IMR-90 (cell line): Measurements from ENCODE around the gene SLC15A3. TPM values are rescaled to one million over a fixed set of nuclear protein-coding genes. Genes with fewer than 3 reads are reported as not detected.

Experiments
- ATAC-seq: fragments of 200-7000 bp; cut with Tn5 transposase; 2 replicates; pipeline ENCODE4 v1.9.1; 2020; ENCODE audit warnings: low read depth, mild to moderate bottlenecking, moderate library complexity
- BruUV-seq: library from RNA; stranded (reverse); fragments of 400-500 nt; replicated peaks from 2 replicates; lab custom pipeline; 2021; lab: Mats Ljungman, UMichigan
- CTCF ChIA-PET: fragments of 300-600 bp; formaldehyde crosslinking; extraction: SDS; loops from one replicate; lab custom pipeline; 2021; ENCODE audit warnings: antibody characterized with exemption; lab: Yijun Ruan, JAX
- POLR2A ChIA-PET: fragments of 300-600 bp; sonication (Branson Sonifier 250); formaldehyde crosslinking; loops from one replicate; lab custom pipeline; 2022; ENCODE audit warnings: antibody characterized with exemption; ENCODE audit not compliant: unreplicated experiment; lab: Charles Lee
- DNase-seq: peaks from one replicate; pipeline ENCODE4 v3.0.0; 2013
- H2AFZ ChIP-seq: replicated peaks from 2 replicates; pipeline ENCODE3; 2013; ENCODE audit warnings: low read length, mild to moderate bottlenecking; ENCODE audit not compliant: poor library complexity
- H2AK5ac ChIP-seq: 2 replicates; pipeline ENCODE4 v1.6.1; 2013; ENCODE audit warnings: low read depth, low read length, inconsistent platforms
- H2AK9ac ChIP-seq: replicated peaks from 2 replicates; pipeline ENCODE3; 2013; ENCODE audit warnings: mild to moderate bottlenecking, low read depth, low read length, moderate library complexity; ENCODE audit not compliant: poor library complexity
- H2BK120ac ChIP-seq: 2 replicates; pipeline ENCODE4 v1.6.1; 2013; ENCODE audit warnings: low read depth, low read length, inconsistent platforms
- H2BK15ac ChIP-seq: 3 replicates; pipeline ENCODE4 v1.6.1; 2013; ENCODE audit warnings: low read depth, low read length, inconsistent platforms
- H2BK20ac ChIP-seq: 2 replicates; pipeline ENCODE4 v1.6.1; 2013; ENCODE audit warnings: low read depth, mild to moderate bottlenecking, inconsistent platforms, low read length, moderate library complexity
- H2BK5ac ChIP-seq: 2 replicates; pipeline ENCODE4 v1.6.1; 2013; ENCODE audit warnings: mild to moderate bottlenecking, low read depth, low read length, inconsistent platforms; ENCODE audit not compliant: poor library complexity, severe bottlenecking
- H3K14ac ChIP-seq: replicated peaks from 2 replicates; pipeline ENCODE4 v1.6.1; 2013; ENCODE audit warnings: low read depth, low read length, inconsistent platforms
- H3K18ac ChIP-seq: 2 replicates; pipeline ENCODE4 v1.6.1; 2013; ENCODE audit warnings: low read depth, low read length, control low read depth
- H3K23ac ChIP-seq: 2 replicates; pipeline ENCODE4 v1.6.1; 2013; ENCODE audit warnings: low read depth, low read length, inconsistent platforms
- H3K27ac ChIP-seq: 2 replicates; pipeline ENCODE4 v1.5.1; 2013; ENCODE audit warnings: mild to moderate bottlenecking, control low read depth, low read length; ENCODE audit not compliant: insufficient read depth
- H3K27me3 ChIP-seq: 2 replicates; pipeline ENCODE4 v1.6.1; 2013; ENCODE audit warnings: low read length; ENCODE audit not compliant: control insufficient read depth, insufficient read depth
- H3K36me3 ChIP-seq: 2 replicates; pipeline ENCODE4 v1.6.1; 2013; ENCODE audit warnings: low read length, mixed read lengths; ENCODE audit not compliant: control insufficient read depth, insufficient read depth
- H3K4ac ChIP-seq: 2 replicates; pipeline ENCODE4 v1.6.1; 2013; ENCODE audit warnings: low read depth, low read length, inconsistent platforms
- H3K4me1 ChIP-seq: 2 replicates; pipeline ENCODE4 v1.6.1; 2013; ENCODE audit warnings: low read length, mixed read lengths; ENCODE audit not compliant: control insufficient read depth, insufficient read depth
- H3K4me2 ChIP-seq: 2 replicates; pipeline ENCODE4 v1.6.1; 2013; ENCODE audit warnings: low read depth, mild to moderate bottlenecking, control low read depth, low read length, moderate library complexity
- H3K4me3 ChIP-seq: 2 replicates; pipeline ENCODE4 v1.5.1; 2013; ENCODE audit warnings: low read depth, mild to moderate bottlenecking, control low read depth, low read length, moderate library complexity; ENCODE audit not compliant: insufficient read depth
- H3K56ac ChIP-seq: 2 replicates; pipeline ENCODE4 v1.6.1; 2013; ENCODE audit warnings: low read length, inconsistent platforms; ENCODE audit not compliant: insufficient read depth; ENCODE audit errors: extremely low read depth
- H3K79me1 ChIP-seq, 2 experiments: 2 replicates each; pipeline ENCODE4 v1.6.1; 2013; ENCODE audit warnings: low read length in 2 of 2, inconsistent platforms in 1 of 2, low read depth in 1 of 2
- H3K9ac ChIP-seq: 2 replicates; pipeline ENCODE4 v1.6.1; 2013; ENCODE audit warnings: low read depth, low read length, control low read depth
- H3K9me1 ChIP-seq: 2 replicates; pipeline ENCODE4 v1.6.1; 2013; ENCODE audit warnings: low read length, inconsistent platforms; ENCODE audit not compliant: insufficient read depth
- H3K9me3 ChIP-seq: 2 replicates; pipeline ENCODE4 v1.6.1; 2013; ENCODE audit warnings: low read length; ENCODE audit not compliant: control insufficient read depth, insufficient read depth
- H4K20me1 ChIP-seq: 2 replicates; pipeline ENCODE4 v1.6.1; 2013; ENCODE audit warnings: low read length, inconsistent platforms; ENCODE audit not compliant: insufficient read depth
- H4K5ac ChIP-seq: 2 replicates; pipeline ENCODE4 v1.6.1; 2013; ENCODE audit warnings: mild to moderate bottlenecking, low read depth, low read length, control low read depth
- H4K8ac ChIP-seq, 2 experiments: 2 replicates each; pipeline ENCODE4 v1.6.1; 2013; ENCODE audit warnings: low read depth in 2 of 2, low read length in 2 of 2, control low read depth in 1 of 2, inconsistent platforms in 1 of 2
- H4K91ac ChIP-seq: 2 replicates; pipeline ENCODE4 v1.6.1; 2013; ENCODE audit warnings: low read depth, low read length, inconsistent platforms; ENCODE audit not compliant: insufficient read depth
- BHLHE40 ChIP-seq: fragments of 150-350 bp; IDR thresholded peaks from 2 replicates; pipeline ENCODE4 v1.6.1; 2016; ENCODE audit warnings: mild to moderate bottlenecking, low read depth, low read length
- CEBPB ChIP-seq: IDR thresholded peaks from 2 replicates; pipeline ENCODE4 v1.6.1; 2012; ENCODE audit warnings: low read depth, low read length, improper control_type of control experiment
- CHD1 ChIP-seq: IDR thresholded peaks from 2 replicates; pipeline ENCODE4 v1.6.1; 2012; ENCODE audit warnings: low read depth, low read length, improper control_type of control experiment
- FOS ChIP-seq: fragments of 150-350 bp; IDR thresholded peaks from 2 replicates; pipeline ENCODE4 v1.6.1; 2016; ENCODE audit warnings: low read depth, low read length
- MAFK ChIP-seq: IDR thresholded peaks from 2 replicates; pipeline ENCODE4 v1.6.1; 2012; ENCODE audit warnings: low read depth, low read length, improper control_type of control experiment
- MAZ ChIP-seq: IDR thresholded peaks from 2 replicates; pipeline ENCODE4 v1.6.1; 2012; ENCODE audit warnings: low read depth, mild to moderate bottlenecking, low read length, improper control_type of control experiment, moderate library complexity, borderline replicate concordance
- MXI1 ChIP-seq: IDR thresholded peaks from 2 replicates; pipeline ENCODE4 v1.6.1; 2012; ENCODE audit warnings: low read depth, mild to moderate bottlenecking, low read length, moderate library complexity, borderline replicate concordance
- NFE2L2 ChIP-seq: fragments of 150-350 bp; IDR thresholded peaks from 2 replicates; pipeline ENCODE4 v1.6.1; 2016; ENCODE audit warnings: low read depth, mild to moderate bottlenecking, low read length
- POLR2A ChIP-seq: IDR thresholded peaks from 2 replicates; pipeline ENCODE4 v1.6.1; 2012; ENCODE audit warnings: mild to moderate bottlenecking, low read depth, low read length
- RAD21 ChIP-seq: IDR thresholded peaks from 2 replicates; pipeline ENCODE4 v1.6.1; 2012; ENCODE audit warnings: low read length, improper control_type of control experiment
- RCOR1 ChIP-seq: IDR thresholded peaks from 2 replicates; pipeline ENCODE4 v1.6.1; 2012; ENCODE audit warnings: mild to moderate bottlenecking, low read length, improper control_type of control experiment; ENCODE audit not compliant: insufficient replicate concordance
- RFX5 ChIP-seq: IDR thresholded peaks from 2 replicates; pipeline ENCODE4 v1.8.0; 2012; ENCODE audit warnings: low read depth, mild to moderate bottlenecking, low read length, moderate library complexity
- SMC3 ChIP-seq: fragments of 150-350 bp; IDR thresholded peaks from 2 replicates; pipeline ENCODE4 v1.6.1; 2016; ENCODE audit warnings: low read depth, mild to moderate bottlenecking, antibody characterized with exemption, low read length, moderate library complexity
- WGBS, 2 experiments: methylation state at CpG; one replicate each; pipeline versions ENCODE4 v1.1.5 to v1.1.7; 2013; ENCODE audit warnings: missing lambda C conversion rate in 2 of 2; ENCODE audit not compliant: insufficient read length in 1 of 2; ENCODE audit errors: extremely low coverage in 2 of 2; 5-methylcytosine and 5-hydroxymethylcytosine counted together
- dilution Hi-C: fragments of 300-500 bp; cut with HindIII; formaldehyde crosslinking; loops from one replicate; pipeline ENCODE4 v1.14.3; 2018; ENCODE audit warnings: low sequenced_read_pairs; ENCODE audit not compliant: unreplicated experiment
- in situ Hi-C: fragments of 300-500 bp; cut with MboI; formaldehyde crosslinking; loops from 3 replicates; pipeline ENCODE4 v1.14.3; 2019; ENCODE audit warnings: low sequenced_read_pairs, inconsistent platforms, mixed read lengths
- intact Hi-C: fragments of 100-400 bp; cut with micrococcal nuclease; formaldehyde crosslinking; loops from 2 replicates; pipeline ENCODE4 v1.10.0; 2022
- polyA plus RNA-seq, 3 experiments: library from polyadenylated mRNA; depleted of rRNA; stranded (reverse); fragments of >200 nt; gene quantifications; 2 replicates each; pipeline ENCODE4 v1.2.3, GENCODE V29; 2012; ENCODE audit warnings: low replicate concordance in 1 of 3
- total RNA-seq: library from RNA; depleted of rRNA; stranded (reverse); fragments of >200 nt; gene quantifications from 2 replicates; pipeline ENCODE4 v1.2.3, GENCODE V29; 2012
- TF ChIP-seq, protein P1 (sequence below): fragments of 150-350 bp; IDR thresholded peaks from 2 replicates; pipeline ENCODE4 v1.6.1; 2017; ENCODE audit warnings: mild to moderate bottlenecking, antibody characterized with exemption, low read length, low read depth
- TF ChIP-seq, protein P2 (sequence below): fragments of 150-350 bp; IDR thresholded peaks from 2 replicates; pipeline ENCODE4 v1.6.1; 2016; ENCODE audit warnings: low read depth, mild to moderate bottlenecking, low read length, moderate library complexity, borderline replicate concordance

SLC15A3 gene
- total and polyA plus RNA-seq, 2 of the 4 experiments (the other 2 are of a cell fraction) = 3.2 to 4.4 TPM

GRCh38 chr11:60921259-60921658 lies 30.7 kb downstream of the SLC15A3 start:
- Histone ChIP-seq H2AK5ac (no peak overlapping the region), H3K4me2 (no peak overlapping the region), H3K4ac (no peak overlapping the region), H3K23ac (no peak overlapping the region), H3K18ac (no peak overlapping the region), H2BK20ac (no peak overlapping the region), H3K9me1 (peaks cover 13% of the 10 kb centered on the region; the same call in 1 of the 2 replicates), H2AFZ (no peak overlapping the region), H3K4me3 (no peak overlapping the region), H3K79me1 (peaks cover 17 to 61% of the 10 kb centered on the region in 2 experiments), H3K36me3 (peaks cover 26% of the 10 kb centered on the region), H3K56ac (no peak overlapping the region), H4K20me1 (peaks cover 19% of the 10 kb centered on the region), H2BK15ac (no peak overlapping the region), H2BK5ac (no peak overlapping the region), H3K4me1 (peaks cover 17% of the 10 kb centered on the region), H3K27me3 (no peaks in the 10 kb centered on the region), H4K8ac (no peak overlapping the region), H2BK120ac (no peak overlapping the region), H4K5ac (no peak overlapping the region), H3K9ac (no peak overlapping the region), H3K14ac (no peak overlapping the region), H4K91ac (no peak overlapping the region), H3K9me3 (no peaks in the 10 kb centered on the region), H2AK9ac (no peak overlapping the region), H3K27ac (no peak overlapping the region)
- dilution Hi-C loops = no loop called here
- WGBS, 2 experiments = 100% methylated on average over 1 of the region's 11 CpGs; no CpG with 5 or more reads in 1 of the 2 experiments
- TF ChIP-seq, protein P1, sequence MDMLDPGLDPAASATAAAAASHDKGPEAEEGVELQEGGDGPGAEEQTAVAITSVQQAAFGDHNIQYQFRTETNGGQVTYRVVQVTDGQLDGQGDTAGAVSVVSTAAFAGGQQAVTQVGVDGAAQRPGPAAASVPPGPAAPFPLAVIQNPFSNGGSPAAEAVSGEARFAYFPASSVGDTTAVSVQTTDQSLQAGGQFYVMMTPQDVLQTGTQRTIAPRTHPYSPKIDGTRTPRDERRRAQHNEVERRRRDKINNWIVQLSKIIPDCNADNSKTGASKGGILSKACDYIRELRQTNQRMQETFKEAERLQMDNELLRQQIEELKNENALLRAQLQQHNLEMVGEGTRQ = no peak
- TF ChIP-seq, protein P2, sequence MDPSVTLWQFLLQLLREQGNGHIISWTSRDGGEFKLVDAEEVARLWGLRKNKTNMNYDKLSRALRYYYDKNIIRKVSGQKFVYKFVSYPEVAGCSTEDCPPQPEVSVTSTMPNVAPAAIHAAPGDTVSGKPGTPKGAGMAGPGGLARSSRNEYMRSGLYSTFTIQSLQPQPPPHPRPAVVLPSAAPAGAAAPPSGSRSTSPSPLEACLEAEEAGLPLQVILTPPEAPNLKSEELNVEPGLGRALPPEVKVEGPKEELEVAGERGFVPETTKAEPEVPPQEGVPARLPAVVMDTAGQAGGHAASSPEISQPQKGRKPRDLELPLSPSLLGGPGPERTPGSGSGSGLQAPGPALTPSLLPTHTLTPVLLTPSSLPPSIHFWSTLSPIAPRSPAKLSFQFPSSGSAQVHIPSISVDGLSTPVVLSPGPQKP = no peak
- TF ChIP-seq NFE2L2 (no peak), CHD1 (no peak), FOS (no peak), CEBPB (no peak), POLR2A (no peak), MXI1 (no peak), BHLHE40 (no peak), RCOR1 (no peak), SMC3 (no peak), MAFK (no peak), MAZ (no peak), RAD21 (no peak), RFX5 (no peak)
- POLR2A ChIA-PET = no interaction called here
- BruUV-seq = no TSS peak
- in situ Hi-C loops = loop anchor here (25.0 kb wide), 1 partner anchor 1334 kb away; no protein-coding TSS in a partner anchor
- CTCF ChIA-PET = interaction anchor here (1.0 kb wide), 1 partner anchor 90 kb away, joined by 3 read pairs; no protein-coding TSS in a partner anchor
- ATAC-seq (no peak), DNase-seq (no peak)
- intact Hi-C loops = no loop called here
